Stimulated activated CD8-positive, alpha-beta memory T cell treated with anti-CD3 and anti-CD28 coated beads, Interleukin-12 subunit alpha, Interleukin-12 subunit beta, amount 100 ng/mL, for 1 hour (primary cell): ENCODE results near the gene CXCL9.
"Not testable (repeated sequence)": the region's sequence is repeated elsewhere in the genome, so short reads cannot be mapped to it uniquely, and the experiment has no call there.

ENCODE experiments used
- DNase-seq: peaks from one replicate; pipeline ENCODE4 v3.0.0-alpha.2; 2020; ENCODE audit warnings: low read depth

The CXCL9 gene

GRCh38 chr4:76007089-76007862, at the start of gene CXCL9:
Gene CXCL9 (minus strand): TSS chr4:76007509. CDS start chr4:76007449, 60 bp downstream.
- DNase-seq = no peak

GRCh38 chr4:76055421-76055820, 48.1 kb upstream of the CXCL9 start:
- DNase-seq = no peak

- no peak for DNase-seq
Observed at GRCh38 chr4:76055016-76055415, 47.7 kb upstream of the CXCL9 start.

GRCh38 chr4:76053730-76054129, 46.4 kb upstream of the CXCL9 start:
- no peak for DNase-seq

- DNase-seq = not testable (repeated sequence)
Observed at GRCh38 chr4:76050560-76051050, 43.3 kb upstream of the CXCL9 start.

- DNase-seq = not testable (repeated sequence)
Observed at GRCh38 chr4:76049860-76050416, 42.6 kb upstream of the CXCL9 start.

GRCh38 chr4:76044686-76045085, 37.4 kb upstream of the CXCL9 start:
- not testable (repeated sequence) for DNase-seq

GRCh38 chr4:76043306-76043705, 36.0 kb upstream of the CXCL9 start:
- DNase-seq = not testable (repeated sequence)

GRCh38 chr4:76042241-76042998, 35.1 kb upstream of the CXCL9 start:
- not testable (repeated sequence) for DNase-seq

GRCh38 chr4:76036855-76037254, 29.5 kb upstream of the CXCL9 start:
- no peak for DNase-seq

GRCh38 chr4:76035799-76036380, 28.6 kb upstream of the CXCL9 start, which contains the start of gene CXCL11:
Gene CXCL11 (minus strand): TSS chr4:76036070. CDS start chr4:76035987, 83 bp downstream.
- no peak for DNase-seq

- DNase-seq = no peak
Observed at GRCh38 chr4:76035141-76035540, 27.8 kb upstream of the CXCL9 start.

GRCh38 chr4:76029300-76029699, 22.0 kb upstream of the CXCL9 start:
- no peak for DNase-seq

GRCh38 chr4:76028350-76028765, 21.0 kb upstream of the CXCL9 start:
- DNase-seq = no peak

- no peak for DNase-seq
Observed at GRCh38 chr4:76024065-76024464, 16.8 kb upstream of the CXCL9 start.

- DNase-seq = no peak
Observed at GRCh38 chr4:76023389-76023788, 16.1 kb upstream of the CXCL9 start, which contains the start of gene CXCL10. Gene CXCL10 (minus strand): TSS chr4:76023497. CDS start chr4:76023431, 66 bp downstream.

- DNase-seq = no peak
Observed at GRCh38 chr4:76022677-76023076, 15.4 kb upstream of the CXCL9 start.

- no peak for DNase-seq
Observed at GRCh38 chr4:76022031-76022430, 14.7 kb upstream of the CXCL9 start.

- no peak for DNase-seq
Observed at GRCh38 chr4:76017056-76017686, 9.9 kb upstream of the CXCL9 start.

- DNase-seq = no peak
Observed at GRCh38 chr4:76016393-76016792, 9.1 kb upstream of the CXCL9 start.

- DNase-seq = no peak
Observed at GRCh38 chr4:76013540-76013939, 6.2 kb upstream of the CXCL9 start.

- DNase-seq = no peak
Observed at GRCh38 chr4:76012388-76012801, 5.1 kb upstream of the CXCL9 start.
